ENCODE data around the gene MRM2.

The MRM2 gene

GRCh38 chr7:2220954-2221353, 21.1 kb downstream of the MRM2 start:
- TF ChIP-seq CTCF (IDR thresholded peaks at IDR 0.05; ENCODE audit: low read depth, low read length) = no peak
- no peaks in the 10 kb centered on the region for H3K27me3 ChIP-seq (ENCODE audit: insufficient read depth, low read depth, severe bottlenecking)
- H3K27ac ChIP-seq = no peak overlapping the region
- no peaks in the 10 kb centered on the region for H3K9me3 ChIP-seq (ENCODE audit: severe bottlenecking)
- peaks cover 60% of the 10 kb centered on the region for H3K36me3 ChIP-seq
- no peak overlapping the region for H3K4me3 ChIP-seq (ENCODE audit: low read depth, low read length)
- no peak for DNase-seq

- TF ChIP-seq CTCF (IDR thresholded peaks at IDR 0.05; ENCODE audit: low read depth, low read length) = no peak
- DNase-seq = no peak
- Histone ChIP-seq H3K4me3 (ENCODE audit: low read depth, low read length) (no peak overlapping the region), H3K27me3 (ENCODE audit: insufficient read depth, low read depth, severe bottlenecking) (no peaks in the 10 kb centered on the region), H3K27ac (no peak overlapping the region), H3K36me3 (peaks cover 60% of the 10 kb centered on the region), H3K9me3 (ENCODE audit: severe bottlenecking) (no peaks in the 10 kb centered on the region)
These were observed 21.5 kb downstream of the MRM2 start for GRCh38 chr7:2220506-2220905.

- Histone ChIP-seq H3K4me3 (ENCODE audit: low read depth, low read length) (no peak overlapping the region), H3K36me3 (peaks cover 59% of the 10 kb centered on the region), H3K27ac (no peak overlapping the region), H3K9me3 (ENCODE audit: severe bottlenecking) (no peaks in the 10 kb centered on the region), H3K27me3 (ENCODE audit: insufficient read depth, low read depth, severe bottlenecking) (no peaks in the 10 kb centered on the region)
- TF ChIP-seq CTCF (IDR thresholded peaks at IDR 0.05; ENCODE audit: low read depth, low read length) = no peak
- DNase-seq = no peak
These were observed 22.0 kb downstream of the MRM2 start for GRCh38 chr7:2220030-2220429.

GRCh38 chr7:2219606-2220005, 22.4 kb downstream of the MRM2 start:
- Histone ChIP-seq H3K27me3 (ENCODE audit: insufficient read depth, low read depth, severe bottlenecking) (no peaks in the 10 kb centered on the region), H3K4me3 (ENCODE audit: low read depth, low read length) (no peak overlapping the region), H3K36me3 (peaks cover 60% of the 10 kb centered on the region), H3K27ac (no peak overlapping the region), H3K9me3 (ENCODE audit: severe bottlenecking) (no peaks in the 10 kb centered on the region)
- DNase-seq = no peak
- TF ChIP-seq CTCF (IDR thresholded peaks at IDR 0.05; ENCODE audit: low read depth, low read length) = no peak

- TF ChIP-seq CTCF (IDR thresholded peaks at IDR 0.05; ENCODE audit: low read depth, low read length) = no peak
- Histone ChIP-seq H3K9me3 (ENCODE audit: severe bottlenecking) (no peaks in the 10 kb centered on the region), H3K36me3 (peaks cover 60% of the 10 kb centered on the region), H3K27ac (no peak overlapping the region), H3K4me3 (ENCODE audit: low read depth, low read length) (no peak overlapping the region), H3K27me3 (ENCODE audit: insufficient read depth, low read depth, severe bottlenecking) (no peaks in the 10 kb centered on the region)
- DNase-seq = no peak
These were observed 22.9 kb downstream of the MRM2 start for GRCh38 chr7:2219136-2219535.

- DNase-seq = no peak
- Histone ChIP-seq H3K9me3 (ENCODE audit: severe bottlenecking) (no peaks in the 10 kb centered on the region), H3K27me3 (ENCODE audit: insufficient read depth, low read depth, severe bottlenecking) (no peaks in the 10 kb centered on the region), H3K4me3 (ENCODE audit: low read depth, low read length) (no peak overlapping the region), H3K27ac (no peak overlapping the region), H3K36me3 (peaks cover 68% of the 10 kb centered on the region)
- no peak for TF ChIP-seq CTCF (IDR thresholded peaks at IDR 0.05; ENCODE audit: low read depth, low read length)
These were observed 23.6 kb downstream of the MRM2 start for GRCh38 chr7:2218444-2218785.

All from WERI-Rb-1 (cell line).